ENCODE data around the gene NR6A1. TPM values are rescaled to one million over a fixed set of nuclear protein-coding genes. Genes with fewer than 3 reads are reported as not detected.

The NR6A1 gene
- total and polyA plus RNA-seq, 2 of the 8 experiments (the other 6 are each of a cell fraction or from before 2014, with no cell fraction given): 93.2 to 237 TPM

- Histone ChIP-seq H3K56ac (replicated peaks; ENCODE audit: insufficient read length, low read depth, low read length) (no peak overlapping the region), H3K79me1 (ENCODE audit: low read depth, low read length) (no peaks in the 10 kb centered on the region), H3K36me3 (ENCODE audit: control insufficient read depth in 2 of 4, insufficient read depth in 4 of 4, low read length in 3 of 4) (no peaks in the 10 kb centered on the region), H2AFZ (ENCODE audit: low read length) (no peak overlapping the region), H4K8ac (ENCODE audit: extremely low read depth, insufficient read depth, low read length) (no peak overlapping the region), H3K18ac (ENCODE audit: extremely low read depth, low read length) (no peak overlapping the region), H4K5ac (ENCODE audit: insufficient read length, low read depth, low read length) (no peak overlapping the region), H3K14ac (ENCODE audit: insufficient read length) (no peak overlapping the region), H3K27ac (ENCODE audit: low read depth, low read length) (no peak overlapping the region), H3K4me1 (replicated peaks in 1 of 4; ENCODE audit: control insufficient read depth in 3 of 4, insufficient read depth in 4 of 4, low read length in 3 of 4) (peaks cover 0 to 8% (median 0%) of the 10 kb centered on the region in 4 experiments; a peak in 2 of 7 replicates), H3K4me2 (ENCODE audit: insufficient read depth in 1 of 2, low read depth in 2 of 2, low read length in 2 of 2) (no peak overlapping the region), H2BK120ac (replicated peaks; ENCODE audit: low read depth, low read length) (no peak overlapping the region), H3K27me3 (replicated peaks in 1 of 4; ENCODE audit: control insufficient read depth in 3 of 4, extremely low read depth in 1 of 4, insufficient read depth in 3 of 4, low read length in 3 of 4) (no peaks in the 10 kb centered on the region), H2BK20ac (ENCODE audit: low read length) (no peak overlapping the region), H3K9ac (replicated peaks in 1 of 4; ENCODE audit: extremely low read depth in 1 of 4, low read depth in 3 of 4, low read length in 3 of 4) (0 out of 7 replicates have a peak overlapping the region, but pooled peaks of 1 of the 4 experiments have one; percentile 5), H3K23me2 (ENCODE audit: low read depth, low read length) (no peaks in the 10 kb centered on the region), H3K4me3 (ENCODE audit: extremely low read depth in 1 of 4, insufficient read depth in 2 of 4, low read depth in 3 of 4, low read length in 4 of 4) (no peak overlapping the region), H2BK12ac (ENCODE audit: low read depth, low read length) (no peak overlapping the region), H2AK5ac (ENCODE audit: low read depth, low read length) (no peak overlapping the region), H3K4ac (replicated peaks; ENCODE audit: insufficient read length, low read depth, low read length) (no peak overlapping the region), H2BK15ac (ENCODE audit: low read length) (no peak overlapping the region), H4K20me1 (replicated peaks in 1 of 2; ENCODE audit: control insufficient read depth in 1 of 2, insufficient read depth in 2 of 2, low read length in 2 of 2) (no peaks in the 10 kb centered on the region), H4K91ac (replicated peaks; ENCODE audit: insufficient read length, low read length) (no peak overlapping the region), H3K79me2 (ENCODE audit: control insufficient read depth in 1 of 2, insufficient read depth in 2 of 2, low read length in 2 of 2) (no peaks in the 10 kb centered on the region), H3K23ac (ENCODE audit: insufficient read length) (no peak overlapping the region), H3K9me3 (ENCODE audit: insufficient read depth in 2 of 2, low read depth in 1 of 2, low read length in 1 of 2) (no peaks in the 10 kb centered on the region), H2BK5ac (ENCODE audit: low read depth, low read length) (no peak overlapping the region)
- ChIA-PET CTCF (ENCODE audit: partially characterized antibody) (interaction anchor here (1.0 to 65.2 kb wide), 7 partner anchors 8 to 58 kb away, joined by 3 to 1529 read pairs (median 11); partner anchors contain the start of genes ARPC5L, NR6A1, OLFML2A and RPL35), POLR2A (ENCODE audit: partially characterized antibody) (interaction anchor here (1.3 to 3.0 kb wide), 3 partner anchors 8 to 55 kb away, joined by 4 to 18 read pairs (median 9); no protein-coding TSS in a partner anchor)
- FAIRE-seq (no peak), DNase-seq (ENCODE audit: low read depth in 1 of 2, low spot score in 2 of 2) (no peak)
- no peak for TF ChIP-seq CHD1 (IDR thresholded peaks at IDR 0.05; ENCODE audit: low read depth, low read length)
- TF ChIP-seq POU5F1 (IDR thresholded peaks at IDR 0.05; ENCODE audit: low read depth, low read length): no peak
- no peak for TF ChIP-seq SIX5 (IDR thresholded peaks at IDR 0.05; ENCODE audit: low read depth, low read length)
- no peak for TF ChIP-seq SP1 (IDR thresholded peaks at IDR 0.05; ENCODE audit: low read depth, low read length)
- TF ChIP-seq POLR2A (IDR thresholded peaks at IDR 0.05; ENCODE audit: control extremely low read depth in 1 of 2, low read depth in 2 of 2, low read length in 2 of 2): no peak
- TF ChIP-seq RFX5 (IDR thresholded peaks at IDR 0.05; ENCODE audit: borderline replicate concordance, low read depth, low read length): no peak
- no peak for TF ChIP-seq SRF (IDR thresholded peaks at IDR 0.05; ENCODE audit: low read depth, low read length)
- TF ChIP-seq E2F6 (IDR thresholded peaks at IDR 0.05): no peak
- TF ChIP-seq CHD2 (IDR thresholded peaks at IDR 0.05; ENCODE audit: low read length): no peak
- 93% methylated on average over 4 of the region's 6 CpGs; no CpG with 5 or more reads in 1 of the 2 experiments for WGBS, 2 experiments (ENCODE audit: extremely low coverage in 1 of 2, insufficient coverage in 1 of 2, insufficient read length in 1 of 2, insufficient replicate concordance in 2 of 2, low coverage in 1 of 2, low lambda C conversion rate in 2 of 2, missing lambda C conversion rate in 1 of 2)
Observed at GRCh38 chr9:124801356-124801755, 30.2 kb upstream of the NR6A1 start.

All from H1 (cell line).